HFFc6 (cell line): ENCODE data around the gene LTBP4. TPM values are rescaled to one million over a fixed set of nuclear protein-coding genes. Genes with fewer than 3 reads are reported as not detected.
"Not testable (repeated sequence)": the region's sequence is repeated elsewhere in the genome, so short reads cannot be mapped to it uniquely, and the experiment has no call there.

Experiments used
- DNase-seq: peaks from one replicate; pipeline ENCODE4 v3.0.0-alpha.2; 2018
- H3K27ac Mint-ChIP-seq: 2 replicates; pipeline ENCODE4 v1.8.0; 2020; ENCODE audit warnings: mild to moderate bottlenecking, mixed read lengths
- H3K27me3 Mint-ChIP-seq: 2 replicates; pipeline ENCODE4 v1.8.0; 2021; ENCODE audit warnings: mild to moderate bottlenecking, moderate library complexity, mixed read lengths; ENCODE audit not compliant: insufficient read depth
- H3K36me3 Mint-ChIP-seq: 2 replicates; pipeline ENCODE4 v1.8.0; 2021; ENCODE audit warnings: low read depth, mixed read lengths
- H3K4me1 Mint-ChIP-seq: 2 replicates; pipeline ENCODE4 v1.8.0; 2020; ENCODE audit warnings: low read depth, mixed read lengths
- H3K4me3 Mint-ChIP-seq: 2 replicates; pipeline ENCODE4 v1.8.0; 2020; ENCODE audit warnings: mild to moderate bottlenecking, moderate library complexity, mixed read lengths
- H3K9me3 Mint-ChIP-seq: 2 replicates; pipeline ENCODE4 v1.8.0; 2020; ENCODE audit warnings: mild to moderate bottlenecking, mixed read lengths
- CTCF ChIP-seq: fragments of 200-600 bp; sonication (generic); IDR thresholded peaks from 2 replicates; pipeline ENCODE4 v1.5.0; 2021; ENCODE audit warnings: antibody characterized with exemption, mild to moderate bottlenecking
- total RNA-seq, 6 experiments: library from RNA; stranded (reverse); fragmentation: NEBNext Ultra II Directional; extraction: Animal tissue kit (Norgen Biotek cat#: 25700); gene quantifications; 2 replicates in 1 of 6; 3 replicates in 5 of 6; pipeline ENCODE4 v1.2.3, GENCODE V29; 2021

Gene LTBP4
- total RNA-seq, 6 experiments from 2014 or later: 36.6 to 54.9 (median 51.4) TPM

GRCh38 chr19:40641281-40641680 lies 40.1 kb downstream of the LTBP4 start:
- DNase-seq: no peak
- no peak overlapping the region for H3K4me3 Mint-ChIP-seq
- H3K36me3 Mint-ChIP-seq: no peaks in the 10 kb centered on the region
- peaks cover 3% of the 10 kb centered on the region; the same call in 1 of the 2 replicates for H3K27me3 Mint-ChIP-seq
- no peak for TF ChIP-seq CTCF
- peaks cover 45% of the 10 kb centered on the region for H3K4me1 Mint-ChIP-seq
- no peaks in the 10 kb centered on the region for H3K9me3 Mint-ChIP-seq
- peak overlapping the region; percentile 59 for H3K27ac Mint-ChIP-seq

- Mint-ChIP-seq H3K36me3 (no peaks in the 10 kb centered on the region), H3K27ac (no peak overlapping the region), H3K27me3 (peaks cover 3% of the 10 kb centered on the region; the same call in 1 of the 2 replicates), H3K4me1 (peaks cover 53% of the 10 kb centered on the region), H3K9me3 (no peaks in the 10 kb centered on the region), H3K4me3 (no peak overlapping the region)
- TF ChIP-seq CTCF: no peak
- no peak for DNase-seq
Observed at GRCh38 chr19:40642051-40642706, 41.0 kb downstream of the LTBP4 start.

- no peak overlapping the region for H3K4me3 Mint-ChIP-seq
- no peaks in the 10 kb centered on the region for H3K36me3 Mint-ChIP-seq
- no peaks in the 10 kb centered on the region for H3K9me3 Mint-ChIP-seq
- H3K27me3 Mint-ChIP-seq: peaks cover 3% of the 10 kb centered on the region; the same call in 1 of the 2 replicates
- DNase-seq: no peak
- no peak overlapping the region for H3K27ac Mint-ChIP-seq
- H3K4me1 Mint-ChIP-seq: peaks cover 53% of the 10 kb centered on the region
- no peak for TF ChIP-seq CTCF
Observed at GRCh38 chr19:40642757-40643305, 41.7 kb downstream of the LTBP4 start.

- H3K27me3 Mint-ChIP-seq: peaks cover 4% of the 10 kb centered on the region; the same call in 1 of the 2 replicates
- H3K9me3 Mint-ChIP-seq: peaks cover 6% of the 10 kb centered on the region
- H3K4me3 Mint-ChIP-seq: peak overlapping the region; percentile 87
- H3K4me1 Mint-ChIP-seq: peaks cover 41% of the 10 kb centered on the region
- DNase-seq: no peak
- TF ChIP-seq CTCF: no peak
- 0 out of 2 replicates have a peak, but pooled peaks cover 6% of the 10 kb centered on the region for H3K36me3 Mint-ChIP-seq
- peak overlapping the region; percentile 87 for H3K27ac Mint-ChIP-seq
Observed at GRCh38 chr19:40646743-40647254, 45.6 kb downstream of the LTBP4 start.

- not testable (repeated sequence) for H3K36me3 Mint-ChIP-seq, H3K27me3 Mint-ChIP-seq, H3K9me3 Mint-ChIP-seq, H3K4me3 Mint-ChIP-seq, DNase-seq
- H3K27ac Mint-ChIP-seq: peak overlapping the region; percentile 64; the same call in 1 of the 2 replicates
- H3K4me1 Mint-ChIP-seq: peaks cover 31% of the 10 kb centered on the region
Observed at GRCh38 chr19:40649903-40650675, 48.9 kb downstream of the LTBP4 start.
